HG03025 (cell line): ENCODE measurements around the gene ZNF485.
"Not testable (repeated sequence)": the region's sequence is repeated elsewhere in the genome, so short reads cannot be mapped to it uniquely, and the experiment has no call there.

Experiments used
- ATAC-seq: cut with Tn5 transposase; IDR thresholded peaks from one replicate; pipeline ENCODE4 v1.9.1; 2021; ENCODE audit warnings: mild to moderate bottlenecking, moderate library complexity; ENCODE audit not compliant: unreplicated experiment, low FRiP score

ZNF485 gene

GRCh38 chr10:43601576-43601975 lies 4.7 kb upstream of the ZNF485 start:
- ATAC-seq, result not testable (repeated sequence)

- no peak for ATAC-seq
Observed at GRCh38 chr10:43605850-43606322, 352 bp upstream of the ZNF485 start.

GRCh38 chr10:43607199-43607573 lies 948 bp downstream of the ZNF485 start:
- ATAC-seq, result no peak

DNA sequence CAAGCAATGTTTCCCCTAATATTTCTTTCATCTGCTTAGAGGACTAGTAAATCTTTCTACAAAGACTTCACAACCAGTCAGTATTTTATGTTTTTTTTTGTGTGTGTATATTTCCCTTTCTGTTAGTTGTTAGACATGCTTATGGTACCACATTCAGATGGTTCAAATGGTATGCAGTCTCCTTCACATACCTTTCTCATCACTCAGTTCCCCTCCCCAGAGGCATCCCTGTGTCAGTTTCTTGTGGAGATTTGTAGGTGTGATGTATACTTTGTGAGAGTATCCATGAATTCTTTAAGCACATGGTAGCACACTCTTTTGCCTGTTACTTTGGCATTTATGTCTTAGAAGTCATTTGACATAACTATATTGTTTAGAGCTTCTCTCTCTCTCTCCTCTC lies 4.4 kb downstream of the ZNF485 start:
- no peak for ATAC-seq

GRCh38 chr10:43616697-43617370 lies 10.6 kb downstream of the ZNF485 start:
- no peak for ATAC-seq

- no peak for ATAC-seq
Observed at GRCh38 chr10:43619368-43619767, 13.1 kb downstream of the ZNF485 start.

GRCh38 chr10:43622038-43622437 lies 15.8 kb downstream of the ZNF485 start:
- no peak for ATAC-seq

DNA sequence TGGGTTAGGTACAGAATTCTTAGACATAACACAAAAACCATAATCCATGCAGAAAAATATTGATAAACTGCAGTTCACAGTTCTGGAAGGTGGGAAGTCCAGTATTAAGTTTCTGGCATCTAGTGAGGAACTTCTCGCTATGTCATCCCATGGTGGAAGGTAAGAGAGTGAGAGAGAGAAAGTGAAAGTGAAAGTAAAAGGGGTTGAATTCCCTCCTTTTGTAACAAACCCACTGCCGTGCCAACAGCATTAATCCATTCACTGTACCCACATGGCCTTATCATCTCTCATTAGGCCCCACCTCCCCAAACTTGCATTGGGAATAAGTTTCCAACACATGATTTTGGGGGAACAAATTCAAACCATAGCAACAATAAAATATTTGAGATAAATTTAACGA lies 17.1 kb downstream of the ZNF485 start:
- no peak for ATAC-seq

DNA sequence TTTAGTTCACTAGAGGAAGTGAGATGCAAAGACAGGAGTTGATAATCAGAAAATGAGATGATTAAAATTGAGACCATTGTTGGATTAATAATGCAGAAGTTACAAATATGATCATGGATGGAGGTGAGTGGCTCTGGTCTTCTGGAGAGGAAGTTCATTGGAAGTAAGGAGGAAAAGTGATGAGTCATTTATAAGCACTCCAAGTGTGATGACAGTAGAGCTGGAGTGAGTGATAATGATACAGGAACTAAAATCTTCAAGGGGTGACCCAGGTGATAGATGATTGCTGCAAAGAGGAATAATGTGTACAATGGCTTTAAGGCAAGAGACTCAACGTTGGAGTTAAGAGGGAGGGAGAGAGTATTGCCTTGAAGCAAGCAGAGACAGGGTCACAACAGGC lies 21.7 kb downstream of the ZNF485 start:
- no peak for ATAC-seq

GRCh38 chr10:43628956-43629355 lies 22.7 kb downstream of the ZNF485 start:
- ATAC-seq, result no peak

GRCh38 chr10:43635816-43636215 lies 29.6 kb downstream of the ZNF485 start:
- not testable (repeated sequence) for ATAC-seq

DNA sequence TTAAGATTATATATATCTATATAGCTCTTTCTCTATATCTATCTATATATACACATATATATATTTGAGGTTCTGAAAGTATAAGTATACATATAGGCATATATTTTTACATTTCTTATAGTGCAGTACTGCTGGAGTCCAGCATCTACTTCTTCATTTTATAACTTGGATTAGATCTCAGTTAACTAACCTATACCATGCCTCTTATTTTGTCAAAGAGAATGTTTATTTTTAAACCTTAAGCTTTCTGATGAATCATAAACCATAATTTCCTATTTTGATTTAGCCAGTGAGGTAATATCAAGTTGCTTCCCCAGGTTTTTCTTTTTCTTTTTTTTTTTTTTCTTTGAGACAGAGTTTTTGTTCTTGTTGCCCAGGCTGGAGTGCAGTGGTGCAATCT lies 34.4 kb downstream of the ZNF485 start:
- ATAC-seq, result no peak

GRCh38 chr10:43644252-43644651 lies 38.0 kb downstream of the ZNF485 start:
- no peak for ATAC-seq

DNA sequence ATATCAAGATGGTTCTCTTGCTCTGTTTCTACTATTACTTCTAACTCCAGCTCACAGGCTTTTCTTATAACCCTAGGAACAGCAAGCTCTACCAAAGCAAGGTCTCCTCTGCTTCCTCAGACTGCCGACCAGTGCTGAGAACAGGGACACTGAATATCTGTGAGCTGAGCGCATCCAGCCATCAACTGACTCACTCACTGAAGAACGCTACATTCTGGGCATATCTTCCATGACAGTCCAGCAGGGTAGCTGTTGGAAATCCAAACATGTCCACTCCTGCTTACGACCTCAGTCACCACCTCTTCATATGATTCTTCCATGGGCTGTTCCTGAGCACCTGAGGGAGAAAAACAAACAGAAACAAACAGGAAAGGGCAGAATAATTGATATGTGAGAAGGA lies 39.6 kb downstream of the ZNF485 start:
- ATAC-seq, result no peak

GRCh38 chr10:43647576-43647975 lies 41.3 kb downstream of the ZNF485 start:
- ATAC-seq, result no peak

DNA sequence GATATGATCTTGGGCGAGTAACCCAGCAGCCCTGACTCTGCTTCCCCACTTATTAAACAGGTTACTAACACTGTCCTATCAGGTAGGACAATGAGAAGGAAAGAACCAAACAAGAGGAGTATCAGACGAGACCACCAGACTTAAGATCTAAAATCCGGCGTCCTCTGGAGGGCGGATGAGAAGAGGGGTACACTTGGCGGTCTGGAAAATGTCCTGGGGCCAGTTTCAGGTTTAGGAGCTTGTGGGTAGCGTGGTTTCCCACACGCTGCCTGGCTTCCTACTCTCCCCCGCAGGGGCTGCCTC lies 41.8 kb downstream of the ZNF485 start:
- ATAC-seq, result no peak

DNA sequence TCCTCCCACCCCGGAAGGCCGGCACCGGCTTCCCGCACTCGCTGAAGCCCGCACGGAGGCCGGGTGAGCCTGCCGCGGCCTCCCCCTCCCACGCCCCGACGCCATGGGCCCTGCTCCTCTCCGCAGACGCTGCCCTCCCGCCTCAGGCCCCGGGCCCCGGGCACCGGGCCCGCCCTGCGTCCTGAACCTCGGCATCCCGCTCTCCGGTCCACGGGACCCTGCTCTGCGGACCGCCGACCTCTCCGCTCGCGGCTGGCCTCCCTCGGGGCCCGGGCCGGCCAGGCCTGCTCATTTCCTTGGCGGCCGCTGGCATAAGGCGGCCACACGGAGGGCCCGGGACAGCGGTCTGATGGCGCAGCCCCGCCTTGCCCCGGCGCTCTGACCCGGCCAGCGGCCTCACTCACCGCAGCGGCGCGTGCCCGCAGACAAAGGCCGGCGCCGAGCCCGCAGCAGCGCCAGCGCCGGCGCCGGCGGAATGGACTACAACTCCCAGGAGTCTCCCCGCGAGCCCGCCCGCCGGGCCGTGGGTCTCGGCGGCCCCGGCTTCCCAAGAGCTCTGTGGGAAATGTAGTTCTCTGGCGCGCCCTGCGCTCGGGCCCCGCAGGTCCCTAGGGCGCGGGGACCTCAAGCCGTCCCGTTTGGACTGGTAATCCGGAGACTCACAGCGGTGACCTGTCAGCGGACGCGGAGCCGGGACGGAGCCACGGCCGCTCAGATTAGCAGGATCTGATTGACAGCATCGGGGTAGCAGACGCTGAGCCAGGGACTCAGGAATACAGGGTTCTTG lies 42.4 kb downstream of the ZNF485 start, which contains the start of gene ZNF32:
Gene ZNF32, minus strand, starts transcription at position 484 of the 787 bp plus-strand sequence. CDS start 2,748 bp downstream, outside the sequence.
- peak; percentile 100 for ATAC-seq

GRCh38 chr10:43649185-43649523 lies 42.9 kb downstream of the ZNF485 start:
- no peak for ATAC-seq

- ATAC-seq, result no peak
Observed at GRCh38 chr10:43653746-43654145, 47.5 kb downstream of the ZNF485 start.

DNA sequence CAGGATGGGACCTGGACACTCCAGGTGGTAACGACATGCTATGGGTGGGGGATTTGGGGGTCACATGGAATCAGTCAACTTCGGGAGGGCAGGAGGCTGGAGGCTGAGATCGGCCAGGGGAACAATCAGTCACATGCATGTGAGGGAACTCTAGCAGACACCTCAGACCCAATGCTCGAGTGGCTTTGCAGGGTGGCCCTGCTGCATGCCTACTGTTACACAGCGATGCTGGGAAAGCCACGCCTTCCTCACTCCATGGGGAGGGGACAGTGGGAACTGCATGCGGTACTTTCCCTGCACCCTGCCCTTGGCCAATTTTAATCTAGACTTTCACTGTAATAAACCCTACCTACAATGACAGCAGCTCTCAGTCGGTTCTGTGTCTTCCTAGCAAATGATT lies 49.1 kb downstream of the ZNF485 start:
- ATAC-seq, result no peak

DNA sequence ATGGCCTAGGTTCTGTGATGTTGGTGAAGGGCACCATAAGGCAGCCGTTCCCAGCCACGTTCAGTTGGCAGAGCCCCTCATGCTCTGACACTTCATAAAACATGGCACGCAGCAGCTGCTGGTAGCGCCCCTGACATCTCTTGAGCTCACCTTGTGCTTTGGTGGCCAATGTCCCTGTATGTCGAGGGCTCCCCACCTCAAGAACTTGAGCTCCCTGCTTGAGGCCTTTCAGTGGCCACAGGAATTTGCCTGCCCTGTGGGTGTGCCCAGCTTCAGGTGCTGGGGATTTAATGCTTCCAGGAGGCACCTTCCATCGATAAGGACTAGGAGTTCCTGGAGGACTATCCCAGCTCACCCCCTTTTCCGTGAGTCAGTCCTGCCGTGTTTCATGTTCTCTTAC lies 52.0 kb downstream of the ZNF485 start:
- no peak for ATAC-seq

DNA sequence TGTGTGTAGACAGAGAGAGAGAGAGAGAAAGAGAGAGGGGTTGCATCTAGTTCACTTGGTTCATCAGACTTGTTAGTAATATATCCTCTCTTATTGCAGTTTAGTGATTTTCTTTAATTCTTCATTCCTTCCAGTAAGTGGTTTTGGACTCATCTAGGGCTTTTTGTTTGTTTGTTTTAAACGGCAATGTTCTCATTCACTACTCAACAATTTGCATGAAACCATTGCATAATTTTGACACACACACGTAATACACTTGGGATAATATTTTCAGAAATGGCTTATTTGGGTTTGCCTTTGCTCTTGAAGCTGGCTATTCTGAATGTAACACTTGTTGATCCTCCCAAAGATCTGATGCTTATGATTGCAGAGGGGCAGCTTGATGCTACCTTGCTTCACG lies 58.8 kb downstream of the ZNF485 start:
- no peak for ATAC-seq
